GM19193 (cell line): ENCODE measurements around the gene ATP10B.

Experiments used
- POLR2A ChIP-seq: IDR thresholded peaks from 4 replicates; pipeline ENCODE4 v1.6.1; 2011; ENCODE audit not compliant: insufficient read depth, insufficient read length; ENCODE audit errors: extremely low read depth

ATP10B gene

GRCh38 chr5:160539431-160539830, 312.6 kb downstream of the ATP10B start:
- no peak for TF ChIP-seq POLR2A

DNA sequence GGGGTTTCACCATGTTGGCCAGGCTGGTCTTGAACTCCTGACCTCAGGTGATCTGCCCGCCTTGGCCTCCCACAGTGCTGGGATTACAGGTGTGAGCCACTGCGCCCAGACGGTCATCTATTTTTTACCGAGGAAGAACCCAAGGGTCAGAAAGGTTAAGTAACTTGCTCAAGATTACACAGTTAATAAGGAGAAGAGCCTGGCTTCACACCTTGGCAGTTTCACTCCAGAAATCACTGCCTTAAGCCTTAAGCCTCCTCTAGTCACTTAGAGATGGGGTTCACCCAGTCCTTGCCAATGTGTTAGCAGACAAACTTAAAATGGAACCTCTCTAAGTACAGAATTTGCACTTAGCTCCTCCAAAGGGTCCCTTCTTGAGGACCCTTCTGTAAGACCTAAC, 314.1 kb downstream of the ATP10B start:
- no peak for TF ChIP-seq POLR2A

DNA sequence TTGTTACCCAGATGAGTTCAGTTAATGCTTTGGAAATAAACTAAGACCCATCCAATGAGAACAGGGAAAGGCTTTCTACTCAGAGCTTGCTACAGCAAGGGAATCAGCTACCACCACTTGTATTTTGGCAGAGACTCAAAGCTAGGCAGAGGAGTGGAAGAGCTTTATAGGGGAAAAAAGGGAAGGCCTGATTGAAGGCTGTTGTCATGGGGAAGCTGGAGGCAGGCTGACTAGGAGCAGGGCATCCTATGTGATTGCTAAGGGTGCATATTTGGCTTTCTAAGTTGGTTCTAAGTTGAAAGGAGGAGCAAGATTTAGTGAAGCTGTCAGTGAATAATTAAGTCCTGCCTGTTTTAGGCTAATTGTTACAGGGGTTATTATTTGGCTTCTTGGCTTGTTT, 314.9 kb downstream of the ATP10B start:
- no peak for TF ChIP-seq POLR2A

DNA sequence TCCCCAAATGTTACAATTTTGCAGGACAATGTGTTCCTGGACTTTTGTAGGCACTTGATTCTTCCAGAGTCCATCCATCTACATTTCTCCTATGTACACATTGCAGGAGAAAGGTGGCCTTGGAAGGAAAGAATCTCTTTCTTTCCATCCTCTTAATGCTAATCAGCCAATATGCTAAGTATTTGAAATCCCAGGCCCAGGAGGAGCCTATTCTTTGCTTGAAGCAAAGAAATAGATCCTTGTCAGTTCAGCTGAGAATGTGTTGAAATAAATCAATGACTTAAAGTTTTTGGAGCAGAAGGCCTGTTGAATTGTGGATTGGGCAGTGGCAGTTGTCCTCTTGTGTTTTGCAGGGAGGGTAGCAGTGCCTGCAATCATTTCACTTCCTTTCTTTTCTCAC, 317.1 kb downstream of the ATP10B start:
- no peak for TF ChIP-seq POLR2A

DNA sequence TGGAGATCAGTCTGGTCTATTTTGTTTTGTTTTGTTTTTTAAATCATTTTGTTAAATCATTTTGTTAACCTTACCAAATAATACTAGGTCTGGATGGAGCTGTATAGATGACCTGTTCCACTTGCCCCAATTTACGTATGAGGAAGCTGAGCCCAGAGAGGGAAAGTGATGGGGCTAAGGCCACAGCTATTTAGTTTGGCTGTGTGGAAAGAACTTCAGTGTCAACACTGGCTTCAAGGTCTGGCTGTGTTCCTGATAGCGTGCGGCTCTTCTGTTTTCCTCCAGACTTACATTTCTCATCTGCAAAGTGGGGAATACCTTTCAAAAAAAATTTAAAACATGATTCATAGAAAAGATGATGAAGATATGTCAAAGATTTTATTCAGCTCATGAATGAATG, 317.9 kb downstream of the ATP10B start:
- no peak for TF ChIP-seq POLR2A

DNA sequence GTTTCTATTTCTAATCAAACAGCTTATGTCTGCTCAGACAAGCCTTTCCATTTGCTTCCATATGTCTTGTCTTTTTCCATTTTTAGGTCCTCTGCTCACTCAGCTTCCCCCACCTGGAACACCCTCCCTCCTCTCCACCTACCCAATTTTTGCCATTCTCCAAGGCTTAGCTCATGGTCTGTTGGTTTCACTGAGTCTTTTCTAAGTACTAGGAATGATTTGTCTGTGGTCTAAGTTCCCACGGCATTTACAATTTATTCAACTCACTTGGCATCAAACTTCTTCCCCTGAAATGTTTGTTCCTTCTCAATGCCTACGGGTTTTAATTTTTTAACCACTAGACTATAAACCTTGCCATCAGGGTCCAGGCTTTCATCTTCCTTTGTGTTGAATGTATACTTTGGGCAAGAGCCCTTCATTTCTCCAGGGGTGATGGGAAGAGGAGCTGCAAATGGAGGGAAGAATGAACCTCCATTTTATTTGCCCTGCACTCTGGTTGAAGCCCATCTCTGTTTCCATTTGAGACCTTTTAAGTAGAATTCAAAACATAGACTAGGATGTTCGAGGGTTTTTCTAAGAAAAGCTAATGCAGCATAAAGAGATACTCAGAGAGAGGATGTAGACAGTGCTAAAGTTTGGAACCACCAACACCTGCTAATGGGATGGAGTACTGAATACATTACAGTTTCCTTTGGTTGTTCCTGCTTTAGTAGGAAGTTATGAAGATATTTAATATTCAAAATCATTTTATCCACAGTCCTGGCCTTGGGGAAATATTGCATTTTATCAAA, 326.3 kb downstream of the ATP10B start:
- no peak for TF ChIP-seq POLR2A

GRCh38 chr5:160524827-160525226, 327.2 kb downstream of the ATP10B start:
- TF ChIP-seq POLR2A: no peak

- TF ChIP-seq POLR2A: no peak
Observed at GRCh38 chr5:160523502-160524163, 328.4 kb downstream of the ATP10B start.

DNA sequence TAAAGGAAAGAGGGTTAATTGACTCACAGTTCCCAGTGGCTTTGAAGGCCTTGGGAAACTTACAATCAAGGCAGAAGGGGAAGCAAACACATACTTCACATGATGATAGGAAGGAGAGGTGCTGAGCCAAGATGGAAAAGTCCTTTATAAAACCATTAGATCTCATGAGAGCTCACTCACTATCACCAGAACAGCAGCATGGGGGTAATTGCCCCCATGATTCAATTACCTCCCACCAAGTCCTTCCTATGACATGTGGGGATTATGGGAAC, 330.7 kb downstream of the ATP10B start:
- TF ChIP-seq POLR2A: no peak

- no peak for TF ChIP-seq POLR2A
Observed at GRCh38 chr5:160520609-160521391, 331.2 kb downstream of the ATP10B start.

DNA sequence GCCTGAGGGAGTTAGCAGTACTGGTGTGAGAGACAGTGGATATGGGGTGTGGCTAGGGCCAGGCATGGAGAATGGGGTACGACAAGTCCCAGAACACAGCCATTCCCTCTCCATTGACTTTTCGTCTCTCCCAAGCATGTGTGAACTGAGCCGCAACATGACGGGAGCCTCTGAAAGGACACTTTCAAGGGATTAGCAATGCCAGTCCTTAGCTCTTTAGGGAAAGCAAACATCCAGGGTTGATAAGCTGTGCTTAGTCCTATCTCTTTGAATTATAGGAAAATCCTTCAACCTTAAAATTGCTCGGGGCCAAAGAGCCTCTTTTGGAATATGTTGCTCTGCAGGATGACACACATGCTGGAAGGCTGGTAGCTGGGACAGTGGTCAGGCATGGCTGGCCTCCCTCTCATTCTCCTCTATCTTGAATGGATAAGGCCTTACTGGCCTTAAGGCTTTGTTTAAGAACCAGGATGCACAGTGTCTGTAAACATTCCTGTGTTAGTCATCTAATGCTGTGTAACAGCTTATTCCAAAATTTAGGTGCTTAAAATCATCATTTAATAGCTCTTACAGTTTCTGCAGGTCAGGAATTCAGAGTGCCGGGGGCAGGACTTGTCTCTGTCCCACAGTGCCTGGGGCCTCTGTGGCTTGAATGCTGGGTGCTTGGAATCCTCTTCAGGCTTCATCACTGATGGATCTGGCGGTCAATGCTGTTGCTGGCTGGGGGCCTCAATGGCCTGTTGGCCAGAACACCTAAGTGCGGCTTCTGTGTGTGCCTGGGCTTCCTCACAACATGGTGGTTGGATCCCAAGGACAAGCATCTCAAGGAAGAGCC, 335.1 kb downstream of the ATP10B start:
- TF ChIP-seq POLR2A: no peak

DNA sequence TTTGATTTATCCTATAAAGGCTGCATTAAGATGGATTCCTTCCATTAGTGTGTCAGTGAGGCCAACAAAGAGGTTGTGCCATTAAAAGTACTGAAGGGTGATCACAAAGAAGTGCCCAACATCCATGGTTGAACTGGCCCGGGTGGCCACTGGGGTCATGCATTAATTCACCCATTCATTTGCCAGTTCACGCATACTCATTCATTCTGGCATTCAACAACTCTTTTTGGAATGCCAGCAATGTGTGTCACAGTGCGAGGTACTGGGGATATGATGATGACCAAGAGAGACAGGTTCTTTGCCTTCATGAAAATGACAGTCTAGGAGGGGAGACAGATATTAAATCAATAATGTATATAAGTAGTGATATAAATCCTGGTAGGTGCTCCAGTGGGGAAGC, 337.1 kb downstream of the ATP10B start:
- TF ChIP-seq POLR2A: no peak

DNA sequence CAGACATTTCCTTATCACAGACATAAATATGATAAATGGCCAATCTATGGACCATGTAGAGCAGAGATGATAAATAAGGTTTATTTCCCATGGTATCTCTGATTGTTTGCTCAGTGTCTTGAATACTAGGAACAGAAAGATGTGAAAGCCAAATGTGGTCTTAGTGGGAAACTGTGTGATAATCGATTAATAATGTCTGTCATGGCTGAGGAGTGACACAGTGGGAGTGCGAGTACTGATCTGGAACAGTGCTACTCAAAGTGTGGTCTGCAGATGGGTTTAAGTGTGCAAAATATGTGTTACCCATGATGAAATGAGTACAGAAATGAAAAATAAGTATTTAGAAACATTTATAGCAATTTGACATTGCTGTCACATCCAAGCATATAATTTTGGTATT, 337.8 kb downstream of the ATP10B start:
- TF ChIP-seq POLR2A: no peak

DNA sequence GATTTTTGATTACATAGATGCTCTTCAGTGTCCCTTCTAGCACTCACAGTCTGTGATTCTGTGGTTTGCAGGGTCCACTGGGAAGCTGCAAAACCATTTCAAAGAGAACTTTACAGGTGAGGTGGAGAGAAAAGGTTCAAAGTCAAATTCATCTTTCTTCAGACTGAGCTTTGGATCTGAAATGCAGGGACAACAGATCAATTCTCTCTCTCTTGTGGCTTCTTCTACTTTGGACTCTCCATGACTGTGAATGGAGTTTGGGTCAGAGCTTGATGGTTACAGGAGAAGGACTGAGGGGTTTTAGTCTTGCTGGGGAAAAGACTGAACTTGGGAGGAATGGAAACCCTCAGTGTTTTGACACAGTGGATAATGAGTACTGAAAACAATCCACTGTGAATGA, 338.5 kb downstream of the ATP10B start:
- no peak for TF ChIP-seq POLR2A
